Stimulated activated naive CD8-positive, alpha-beta T cell treated with anti-CD3 and anti-CD28 coated beads, Interleukin-15, Interleukin-2, amounts not matched to agents 100 U/mL and 50 U/mL, for 24 hours (primary cell): ENCODE data around the gene LRRC1.

Experiments
- ATAC-seq: fragments of 150-1000 bp; cut with Tn5 transposase; one replicate; pipeline ENCODE4 v1.10.0; 2021
- DNase-seq: peaks from one replicate; pipeline ENCODE4 v3.0.0; 2021

Gene LRRC1

GRCh38 chr6:53889365-53889764 lies 94.6 kb downstream of the LRRC1 start:
- no peak for DNase-seq
- no peak for ATAC-seq

GRCh38 chr6:53892707-53893106 lies 97.9 kb downstream of the LRRC1 start:
- no peak for DNase-seq
- ATAC-seq: no peak

- ATAC-seq (peak; percentile 99), DNase-seq (peak; percentile 70)
These were observed 99.3 kb downstream of the LRRC1 start for GRCh38 chr6:53894091-53894490.

GRCh38 chr6:53896196-53896595 lies 101.4 kb downstream of the LRRC1 start:
- no peak for DNase-seq
- ATAC-seq: no peak

- ATAC-seq (no peak), DNase-seq (no peak)
These were observed 103.4 kb downstream of the LRRC1 start for GRCh38 chr6:53898026-53898795.

GRCh38 chr6:53899512-53899911 lies 104.7 kb downstream of the LRRC1 start:
- DNase-seq (no peak), ATAC-seq (no peak)

- ATAC-seq (no peak), DNase-seq (no peak)
These were observed 108.6 kb downstream of the LRRC1 start for GRCh38 chr6:53903357-53903756.

- DNase-seq (no peak), ATAC-seq (no peak)
These were observed 111.3 kb downstream of the LRRC1 start for GRCh38 chr6:53906103-53906502.

GRCh38 chr6:53906842-53907241 lies 112.0 kb downstream of the LRRC1 start:
- no peak for ATAC-seq
- DNase-seq: no peak

GRCh38 chr6:53910834-53911233 lies 116.0 kb downstream of the LRRC1 start:
- DNase-seq (no peak), ATAC-seq (no peak)

GRCh38 chr6:53912661-53913060 lies 117.9 kb downstream of the LRRC1 start:
- no peak for DNase-seq
- no peak for ATAC-seq

- ATAC-seq: no peak
- DNase-seq: no peak
These were observed 118.5 kb downstream of the LRRC1 start for GRCh38 chr6:53913286-53913685.

GRCh38 chr6:53915026-53915691 lies 120.4 kb downstream of the LRRC1 start:
- no peak for DNase-seq
- ATAC-seq: no peak

- no peak for ATAC-seq
- no peak for DNase-seq
These were observed 122.1 kb downstream of the LRRC1 start for GRCh38 chr6:53916804-53917463.

GRCh38 chr6:53917464-53917842 lies 122.6 kb downstream of the LRRC1 start:
- ATAC-seq (no peak), DNase-seq (no peak)

GRCh38 chr6:53918854-53919510 lies 124.2 kb downstream of the LRRC1 start:
- no peak for DNase-seq
- ATAC-seq: no peak

GRCh38 chr6:53919881-53920360 lies 125.1 kb downstream of the LRRC1 start:
- no peak for DNase-seq

GRCh38 chr6:53920881-53921280 lies 126.1 kb downstream of the LRRC1 start:
- ATAC-seq: no peak
- no peak for DNase-seq

More at GRCh38 chr6:53919881-53920360, 125.1 kb downstream of the LRRC1 start:
- no peak for ATAC-seq

- ATAC-seq: no peak
- no peak for DNase-seq
These were observed 126.8 kb downstream of the LRRC1 start for GRCh38 chr6:53921639-53922038.

GRCh38 chr6:53922539-53922981 lies 127.8 kb downstream of the LRRC1 start:
- ATAC-seq: no peak
- DNase-seq: no peak

GRCh38 chr6:53924277-53924676 lies 129.5 kb downstream of the LRRC1 start:
- DNase-seq (no peak), ATAC-seq (no peak)

- DNase-seq: no peak
- ATAC-seq: no peak
These were observed 130.1 kb downstream of the LRRC1 start for GRCh38 chr6:53924821-53925422.
